CD14-positive monocyte (primary cell): ENCODE results near the gene RPS15. TPM values are rescaled to one million over a fixed set of nuclear protein-coding genes. Genes with fewer than 3 reads are reported as not detected.

Experiments used
- DNase-seq, 3 donors: peaks; one replicate each; pipeline ENCODE4 v3.0.0-alpha.2; 2011 to 2022
- H2AFZ ChIP-seq: 2 replicates; pipeline ENCODE4 v1.6.0; 2012; ENCODE audit warnings: mild to moderate bottlenecking, low read depth, low read length, inconsistent platforms; ENCODE audit not compliant: insufficient read depth, poor library complexity, severe bottlenecking
- H3K27ac ChIP-seq, 2 donors: 1 replicate in 1 of 2; 2 replicates in 1 of 2; pipeline ENCODE4 v1.5.1; 2012 to 2013; ENCODE audit warnings: low read length in 2 of 2, control low read depth in 1 of 2, inconsistent platforms in 1 of 2, low read depth in 1 of 2, mild to moderate bottlenecking in 1 of 2
- H3K27me3 ChIP-seq, 2 donors: one replicate each; pipeline versions ENCODE4 v1.6.0 to v1.6.1; 2011 to 2013; ENCODE audit warnings: low read length in 2 of 2; ENCODE audit not compliant: control insufficient read depth in 2 of 2, insufficient read depth in 2 of 2
- H3K36me3 ChIP-seq, 2 donors: replicated peaks in 1 of 2; 1 replicate in 1 of 2; 2 replicates in 1 of 2; pipeline versions ENCODE4 v1.5.1 to v1.6.1; 2012 to 2013; ENCODE audit warnings: low read length in 2 of 2, control low read depth in 1 of 2, inconsistent platforms in 1 of 2, mild to moderate bottlenecking in 1 of 2; ENCODE audit not compliant: insufficient read depth in 2 of 2, control insufficient read depth in 1 of 2
- H3K4me1 ChIP-seq, 2 donors: 1 replicate in 1 of 2; 2 replicates in 1 of 2; pipeline versions ENCODE4 v1.5.1 to v1.6.1; 2012 to 2013; ENCODE audit warnings: low read length in 2 of 2, control low read depth in 1 of 2, inconsistent platforms in 1 of 2, mild to moderate bottlenecking in 1 of 2, moderate library complexity in 1 of 2; ENCODE audit not compliant: insufficient read depth in 2 of 2, control insufficient read depth in 1 of 2
- H3K4me2 ChIP-seq: replicated peaks from 2 replicates; pipeline ENCODE3; 2012; ENCODE audit warnings: low read length, moderate library complexity, mild to moderate bottlenecking; ENCODE audit not compliant: poor library complexity, severe bottlenecking; ENCODE audit errors: extremely low read depth
- H3K4me3 ChIP-seq, 3 experiments: fragments of 200-600 bp in 1 of 3; sonication (generic) in 1 of 3; replicated peaks in 1 of 3; 1 replicate in 2 of 3; 2 replicates in 1 of 3; pipeline ENCODE4 v1.5.1; 2011 to 2013; ENCODE audit warnings: low read length in 3 of 3, mild to moderate bottlenecking in 3 of 3, control low read depth in 2 of 3, low read depth in 2 of 3, inconsistent platforms in 1 of 3, moderate library complexity in 1 of 3
- H3K79me2 ChIP-seq: 2 replicates; pipeline ENCODE4 v1.6.0; 2012; ENCODE audit warnings: mild to moderate bottlenecking, control low read depth, inconsistent platforms, low read length, moderate library complexity; ENCODE audit not compliant: insufficient read depth
- H3K9ac ChIP-seq: 2 replicates; pipeline ENCODE4 v1.6.0; 2017; ENCODE audit warnings: low read length, mild to moderate bottlenecking; ENCODE audit not compliant: insufficient read depth, poor library complexity, severe bottlenecking
- H3K9me3 ChIP-seq, 2 donors: replicated peaks in 1 of 2; 1 replicate in 1 of 2; 2 replicates in 1 of 2; pipeline versions ENCODE4 v1.5.1 to v1.6.1; 2012 to 2013; ENCODE audit warnings: low read length in 2 of 2, control low read depth in 1 of 2; ENCODE audit not compliant: control insufficient read depth in 1 of 2, insufficient read depth in 1 of 2
- H4K20me1 ChIP-seq: 2 replicates; pipeline ENCODE4 v1.6.0; 2012; ENCODE audit warnings: mild to moderate bottlenecking, low read length, control low read depth, moderate library complexity; ENCODE audit not compliant: insufficient read depth
- H3K27ac Mint-ChIP-seq, 7 donors: one replicate each; pipeline ENCODE4 v1.8.0; 2020; ENCODE audit warnings: mild to moderate bottlenecking in 7 of 7, mixed read lengths in 7 of 7, moderate library complexity in 6 of 7, inconsistent platforms in 2 of 7
- H3K27me3 Mint-ChIP-seq, 3 donors: one replicate each; pipeline ENCODE4 v1.8.0; 2021 to 2022; ENCODE audit warnings: low read depth in 3 of 3, mild to moderate bottlenecking in 3 of 3, mixed read lengths in 3 of 3, moderate library complexity in 3 of 3, inconsistent platforms in 1 of 3
- H3K36me3 Mint-ChIP-seq, 2 donors: one replicate each; pipeline ENCODE4 v1.8.0; 2020; ENCODE audit warnings: mixed read lengths in 2 of 2, inconsistent platforms in 1 of 2, mild to moderate bottlenecking in 1 of 2
- H3K4me1 Mint-ChIP-seq: one replicate; pipeline ENCODE4 v1.8.0; 2020; ENCODE audit warnings: mild to moderate bottlenecking, mixed read lengths
- H3K4me3 Mint-ChIP-seq, 2 donors: one replicate each; pipeline ENCODE4 v1.8.0; 2020; ENCODE audit warnings: mild to moderate bottlenecking in 2 of 2, mixed read lengths in 2 of 2, moderate library complexity in 1 of 2
- H3K9me3 Mint-ChIP-seq, 7 donors: one replicate each; pipeline ENCODE4 v1.8.0; 2020 to 2022; ENCODE audit warnings: mixed read lengths in 7 of 7, mild to moderate bottlenecking in 6 of 7, moderate library complexity in 6 of 7, inconsistent platforms in 2 of 7
- WGBS: methylation state at CpG from one replicate; pipeline ENCODE4 v1.1.5; 2013; ENCODE audit warnings: missing lambda C conversion rate; ENCODE audit not compliant: insufficient coverage; 5-methylcytosine and 5-hydroxymethylcytosine counted together
- intact Hi-C, 2 donors: fragments of 100-400 bp; cut with micrococcal nuclease; formaldehyde crosslinking; loops; one replicate each; pipeline versions ENCODE4 v1.15.0 to v1.15.1; 2023
- polyA plus RNA-seq, 3 donors: library from polyadenylated mRNA; depleted of rRNA in 1 of 3; unstranded in 2 of 3; stranded (reverse) in 1 of 3; fragments of 300-500 nt in 2 of 3; fragments of >200 nt in 1 of 3; fragmentation: Illumina TruSeq in 2 of 3; gene quantifications; 1 replicate in 2 of 3; 2 replicates in 1 of 3; pipeline ENCODE4 v1.2.3, GENCODE V29; 2012 to 2021
- TF ChIP-seq, protein P1 (sequence below): fragments of 200-600 bp; IDR thresholded peaks from one replicate; pipeline ENCODE4 v1.8.0; 2022; ENCODE audit warnings: antibody characterized with exemption, mild to moderate bottlenecking

The RPS15 gene
- polyA plus RNA-seq, 3 donors: 1,318 to 3,451 (median 1,526) TPM

DNA sequence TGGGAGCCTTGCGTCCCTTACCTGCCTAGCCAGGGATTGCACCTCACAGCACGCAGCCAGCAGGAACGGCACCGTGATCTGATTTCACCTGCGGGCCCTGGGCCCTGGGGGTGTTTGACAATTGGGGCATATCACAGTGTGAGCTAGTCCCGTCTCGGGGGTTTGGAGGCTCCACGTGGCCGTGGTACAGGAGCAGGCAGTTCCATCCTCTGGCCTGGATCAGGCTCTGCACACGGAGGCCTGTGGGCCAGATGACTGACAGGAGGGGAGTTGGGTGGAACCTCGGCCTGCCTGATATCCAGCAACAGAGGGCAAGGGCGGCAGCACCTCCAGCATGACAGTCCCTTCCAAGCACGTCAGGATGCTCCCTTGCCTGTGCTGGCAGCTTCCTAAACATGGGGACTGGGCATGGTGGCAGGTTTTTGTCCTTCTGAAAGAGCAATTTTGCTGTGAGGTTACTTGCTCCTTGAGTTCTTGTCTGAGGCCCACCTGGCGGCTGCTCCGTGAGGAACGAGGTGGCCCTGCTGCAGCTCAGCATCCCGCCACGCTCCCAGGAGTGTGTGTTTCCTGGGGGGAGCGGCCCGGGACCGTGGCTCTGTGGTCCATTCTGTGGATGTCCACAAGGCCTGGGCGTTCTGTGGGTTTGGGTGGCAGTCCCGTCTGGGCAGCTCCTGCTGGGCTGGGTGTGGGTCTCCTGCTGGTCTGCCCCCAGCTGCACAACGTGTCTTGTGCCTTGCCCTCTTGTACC, 6.3 kb upstream of the RPS15 start:
- Mint-ChIP-seq H3K4me1 (peaks cover 6% of the 10 kb centered on the region), H3K4me3 (no peak overlapping the region), H3K9me3 (no peaks in the 10 kb centered on the region), H3K27me3 (peaks cover 0 to 4% (median 0%) of the 10 kb centered on the region in 3 donors), H3K27ac (no peak overlapping the region), H3K36me3 (peaks cover 34 to 69% of the 10 kb centered on the region in 2 donors)
- no peaks in the 10 kb centered on the region for H3K9me3 ChIP-seq
- H3K4me3 ChIP-seq: no peak overlapping the region
- no peaks in the 10 kb centered on the region for H3K4me1 ChIP-seq
- no peak for DNase-seq
- intact Hi-C loops: no loop called here
- no peaks in the 10 kb centered on the region for H3K27me3 ChIP-seq
- H4K20me1 ChIP-seq: peaks cover 74% of the 10 kb centered on the region
- peaks cover 6% of the 10 kb centered on the region for H3K79me2 ChIP-seq
- TF ChIP-seq, protein P1, sequence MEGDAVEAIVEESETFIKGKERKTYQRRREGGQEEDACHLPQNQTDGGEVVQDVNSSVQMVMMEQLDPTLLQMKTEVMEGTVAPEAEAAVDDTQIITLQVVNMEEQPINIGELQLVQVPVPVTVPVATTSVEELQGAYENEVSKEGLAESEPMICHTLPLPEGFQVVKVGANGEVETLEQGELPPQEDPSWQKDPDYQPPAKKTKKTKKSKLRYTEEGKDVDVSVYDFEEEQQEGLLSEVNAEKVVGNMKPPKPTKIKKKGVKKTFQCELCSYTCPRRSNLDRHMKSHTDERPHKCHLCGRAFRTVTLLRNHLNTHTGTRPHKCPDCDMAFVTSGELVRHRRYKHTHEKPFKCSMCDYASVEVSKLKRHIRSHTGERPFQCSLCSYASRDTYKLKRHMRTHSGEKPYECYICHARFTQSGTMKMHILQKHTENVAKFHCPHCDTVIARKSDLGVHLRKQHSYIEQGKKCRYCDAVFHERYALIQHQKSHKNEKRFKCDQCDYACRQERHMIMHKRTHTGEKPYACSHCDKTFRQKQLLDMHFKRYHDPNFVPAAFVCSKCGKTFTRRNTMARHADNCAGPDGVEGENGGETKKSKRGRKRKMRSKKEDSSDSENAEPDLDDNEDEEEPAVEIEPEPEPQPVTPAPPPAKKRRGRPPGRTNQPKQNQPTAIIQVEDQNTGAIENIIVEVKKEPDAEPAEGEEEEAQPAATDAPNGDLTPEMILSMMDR: no peak
- peaks cover 64 to 83% of the 10 kb centered on the region in 2 donors for H3K36me3 ChIP-seq
- no peak overlapping the region for H3K4me2 ChIP-seq
- WGBS: 94% methylated on average over 24 of the region's 24 CpGs
- no peak overlapping the region for H2AFZ ChIP-seq
- no peak overlapping the region for H3K9ac ChIP-seq
- H3K27ac ChIP-seq: no peak overlapping the region

DNA sequence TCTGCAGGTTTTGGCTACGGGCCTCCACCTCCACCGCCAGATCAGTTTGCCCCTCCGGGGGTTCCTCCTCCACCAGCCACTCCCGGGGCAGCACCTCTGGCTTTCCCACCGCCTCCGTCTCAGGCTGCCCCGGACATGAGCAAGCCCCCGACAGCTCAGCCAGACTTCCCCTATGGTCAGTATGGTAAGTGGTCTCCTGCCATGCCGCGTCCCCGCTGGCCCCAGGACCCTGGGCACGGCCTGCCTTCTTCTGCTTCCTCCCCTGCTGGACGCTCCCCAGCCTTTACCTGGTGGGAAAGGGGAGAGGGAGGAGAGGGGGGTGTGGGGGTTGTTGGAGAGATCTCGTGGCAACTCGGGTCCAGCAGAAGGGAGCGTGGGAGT, 5.7 kb upstream of the RPS15 start:
- no peaks in the 10 kb centered on the region for H3K27me3 ChIP-seq
- H3K9me3 ChIP-seq: no peaks in the 10 kb centered on the region
- Mint-ChIP-seq H3K4me3 (no peak overlapping the region), H3K36me3 (peaks cover 31 to 65% of the 10 kb centered on the region in 2 donors), H3K27ac (peak overlapping the region in 2 of 7 donors; percentile 40 to 74), H3K27me3 (peaks cover 0 to 4% (median 0%) of the 10 kb centered on the region in 3 donors), H3K9me3 (no peaks in the 10 kb centered on the region), H3K4me1 (peaks cover 6% of the 10 kb centered on the region)
- DNase-seq: no peak
- no peak overlapping the region for H3K9ac ChIP-seq
- TF ChIP-seq, protein P1: no peak
- no peak overlapping the region for H3K4me3 ChIP-seq
- H3K4me1 ChIP-seq: no peaks in the 10 kb centered on the region
- intact Hi-C loops: no loop called here
- H2AFZ ChIP-seq: no peak overlapping the region
- peaks cover 58 to 77% of the 10 kb centered on the region in 2 donors for H3K36me3 ChIP-seq
- H3K27ac ChIP-seq: no peak overlapping the region
- H3K4me2 ChIP-seq: no peak overlapping the region
- peaks cover 68% of the 10 kb centered on the region for H4K20me1 ChIP-seq
- H3K79me2 ChIP-seq: peaks cover 6% of the 10 kb centered on the region
- WGBS: 96% methylated on average over 11 of the region's 16 CpGs
